GM18520 (cell line): Measurements from ENCODE around the gene TSR1.

Experiments used
- ATAC-seq: cut with Tn5 transposase; IDR thresholded peaks from one replicate; pipeline ENCODE4 v1.9.1; 2021; ENCODE audit not compliant: unreplicated experiment

The TSR1 gene

GRCh38 chr17:2336215-2336851 lies at the start of gene TSR1:
Gene TSR1, minus strand, starts transcription at chr17:2336457. Its CDS starts 30 bp downstream, at chr17:2336427.
- peak; percentile 67 for ATAC-seq

GRCh38 chr17:2385240-2386210 lies 49.3 kb upstream of the TSR1 start:
- no peak for ATAC-seq

- ATAC-seq: no peak
Measured at GRCh38 chr17:2384439-2385127, 48.3 kb upstream of the TSR1 start.

- no peak for ATAC-seq
Measured at GRCh38 chr17:2383628-2384167, 47.4 kb upstream of the TSR1 start.

- no peak for ATAC-seq
Measured at GRCh38 chr17:2380950-2381649, 44.8 kb upstream of the TSR1 start.

GRCh38 chr17:2380226-2380922 lies 44.1 kb upstream of the TSR1 start:
- ATAC-seq: no peak

GRCh38 chr17:2379489-2380225 lies 43.4 kb upstream of the TSR1 start:
- ATAC-seq: no peak

GRCh38 chr17:2378905-2379304 lies 42.6 kb upstream of the TSR1 start:
- no peak for ATAC-seq

- ATAC-seq: no peak
Measured at GRCh38 chr17:2377659-2378058, 41.4 kb upstream of the TSR1 start.

GRCh38 chr17:2376107-2376506 lies 39.9 kb upstream of the TSR1 start:
- ATAC-seq: no peak

GRCh38 chr17:2375406-2375805 lies 39.1 kb upstream of the TSR1 start:
- ATAC-seq: no peak

GRCh38 chr17:2374549-2375285 lies 38.5 kb upstream of the TSR1 start:
- ATAC-seq: no peak

GRCh38 chr17:2373179-2373578 lies 36.9 kb upstream of the TSR1 start:
- ATAC-seq: no peak

- ATAC-seq: no peak
Measured at GRCh38 chr17:2372681-2373080, 36.4 kb upstream of the TSR1 start.

GRCh38 chr17:2372180-2372579 lies 35.9 kb upstream of the TSR1 start:
- ATAC-seq: no peak

GRCh38 chr17:2371183-2372130 lies 35.2 kb upstream of the TSR1 start:
- no peak for ATAC-seq

- no peak for ATAC-seq
Measured at GRCh38 chr17:2370211-2370589, 33.9 kb upstream of the TSR1 start.
